Activated CD8-positive, alpha-beta memory T cell treated with anti-CD3 and anti-CD28 coated beads for 36 hours (primary cell): Measurements from ENCODE around the gene WRAP73. TPM values are rescaled to one million over a fixed set of nuclear protein-coding genes. Genes with fewer than 3 reads are reported as not detected.
"Not testable (repeated sequence)": the region's sequence is repeated elsewhere in the genome, so short reads cannot be mapped to it uniquely, and the experiment has no call there.

ENCODE experiments used
- CTCF ChIA-PET: fragments of 350-600 bp; sonication (Branson Sonifier 250); formaldehyde crosslinking; loops from one replicate; lab custom pipeline; 2021; ENCODE audit warnings: antibody characterized with exemption; lab: Charles Lee
- POLR2A ChIA-PET: fragments of 350-600 bp; sonication (Branson Sonifier 250); formaldehyde crosslinking; loops from one replicate; lab custom pipeline; 2021; ENCODE audit warnings: antibody characterized with exemption; lab: Charles Lee
- total RNA-seq, 2 experiments: library from RNA; stranded (reverse); gene quantifications; one replicate each; pipeline ENCODE4 v1.2.3, GENCODE V29; 2021

WRAP73 gene
- total RNA-seq, 2 experiments from 2014 or later: 31.3 to 35.6 TPM

DNA sequence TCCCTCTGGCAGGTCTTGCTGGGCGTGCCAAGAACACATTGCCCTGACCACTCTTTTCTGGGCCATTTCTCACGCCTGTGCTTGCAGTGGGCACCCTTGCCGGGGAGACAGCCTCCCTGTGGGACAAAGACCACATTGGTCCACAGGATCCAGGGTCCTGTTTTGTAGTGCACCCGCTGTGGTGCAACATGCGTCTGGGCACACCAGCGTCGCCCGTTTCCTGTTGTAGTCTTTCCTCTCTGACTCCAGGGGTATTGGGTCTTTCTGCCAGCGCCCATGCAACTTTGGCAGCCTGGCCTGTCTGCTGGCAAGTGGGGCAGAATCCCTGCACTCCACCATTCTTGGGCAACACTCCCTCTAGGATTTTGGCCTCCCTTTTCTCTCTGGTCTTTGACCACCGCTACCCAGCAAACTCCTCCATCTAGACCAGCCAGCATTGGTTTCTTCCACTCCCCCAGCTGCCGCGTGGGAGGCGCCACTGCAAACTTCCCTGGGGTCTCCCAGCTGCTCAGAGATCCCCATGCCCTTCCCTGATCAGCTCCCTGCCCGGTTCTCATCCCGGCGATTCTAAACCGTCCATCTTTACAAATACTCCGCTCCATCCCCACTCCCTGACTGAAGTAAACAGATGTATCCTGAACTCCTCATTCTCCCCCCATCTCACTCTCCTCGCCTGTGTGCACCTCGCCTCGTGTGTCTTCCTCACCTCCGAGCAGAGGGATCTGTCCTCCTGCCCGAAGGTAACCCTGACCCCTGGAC, 26.3 kb downstream of the WRAP73 start:
- ChIA-PET CTCF (interaction anchor here (1.0 to 6.4 kb wide), 3 partner anchors 33 to 170 kb away, joined by 4 to 45 read pairs (median 5); no protein-coding TSS in a partner anchor), POLR2A (no interaction called here)

DNA sequence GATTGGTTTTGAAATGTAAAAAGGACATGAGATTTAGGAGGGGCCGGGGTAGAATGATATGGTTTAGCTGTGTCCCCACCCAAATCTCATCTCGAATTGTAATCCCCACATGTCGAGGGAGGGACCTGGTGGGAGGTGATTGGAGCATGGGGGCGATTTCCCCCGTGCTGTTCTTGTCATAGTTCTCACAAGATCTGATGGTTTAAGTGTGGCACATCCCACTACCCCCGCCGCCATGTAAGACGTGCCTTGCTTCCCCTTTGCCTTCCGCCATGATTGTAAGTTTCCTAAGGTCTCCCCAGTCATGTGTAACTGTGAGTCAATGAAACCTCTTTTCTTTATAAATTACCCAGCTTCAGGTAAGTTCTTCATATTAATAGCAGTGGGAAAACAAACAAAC, 27.8 kb downstream of the WRAP73 start:
- POLR2A ChIA-PET: not testable (repeated sequence)
- CTCF ChIA-PET: interaction anchor here (0.7 to 6.4 kb wide), 4 partner anchors 27 to 180 kb away, joined by 3 to 45 read pairs (median 4); partner anchors contain the start of gene WRAP73

DNA sequence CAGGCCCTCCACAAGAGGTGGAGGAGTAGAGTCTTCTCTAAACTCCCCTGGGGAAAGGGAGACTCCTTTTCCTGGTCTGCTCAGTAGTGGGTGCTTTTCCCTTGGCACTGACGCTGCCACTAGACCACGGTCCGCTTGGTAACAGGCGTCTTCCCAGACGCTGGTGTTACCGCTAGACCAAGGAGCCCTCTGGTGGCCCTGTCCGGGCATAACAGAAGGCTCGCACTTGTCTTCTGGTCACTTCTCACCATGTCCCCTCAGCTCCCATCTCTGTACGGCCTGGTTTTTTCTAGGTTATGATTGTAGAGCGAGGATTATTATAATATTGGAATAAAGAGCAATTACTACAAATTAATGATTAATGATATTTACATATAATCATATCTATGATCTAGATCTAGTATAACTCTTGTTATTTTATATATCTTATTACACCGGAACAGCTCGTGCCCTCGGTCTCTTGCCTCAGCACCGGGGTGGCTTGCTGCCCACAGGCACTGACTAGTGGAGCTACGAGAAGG, 28.7 kb downstream of the WRAP73 start:
- POLR2A ChIA-PET: not testable (repeated sequence)
- CTCF ChIA-PET: interaction anchor here (1.5 to 6.4 kb wide), 8 partner anchors 13 to 180 kb away, joined by 3 to 45 read pairs (median 8); no protein-coding TSS in a partner anchor

DNA sequence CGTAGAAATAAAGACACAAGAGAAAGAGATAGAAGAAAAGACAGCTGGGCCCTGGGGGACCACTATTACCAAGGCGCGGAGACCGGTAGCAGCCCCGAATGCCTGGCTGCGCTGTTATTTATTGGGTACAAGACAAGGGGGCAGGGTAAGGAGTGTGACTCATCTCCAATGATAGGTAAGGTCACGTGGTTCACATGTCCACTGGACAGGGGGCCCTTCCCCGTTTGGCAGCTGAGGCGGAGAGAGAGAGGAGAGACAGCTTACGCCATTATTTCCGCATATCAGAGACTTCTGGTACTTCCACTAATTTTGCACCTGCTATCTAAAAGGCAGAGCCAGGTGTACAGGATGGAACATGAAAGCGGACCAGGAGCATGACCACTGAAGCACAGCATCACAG, 29.2 kb downstream of the WRAP73 start:
- CTCF ChIA-PET: interaction anchor here (1.0 to 6.4 kb wide), 10 partner anchors 13 to 181 kb away, joined by 3 to 45 read pairs (median 8); no protein-coding TSS in a partner anchor
- POLR2A ChIA-PET: no interaction called here

DNA sequence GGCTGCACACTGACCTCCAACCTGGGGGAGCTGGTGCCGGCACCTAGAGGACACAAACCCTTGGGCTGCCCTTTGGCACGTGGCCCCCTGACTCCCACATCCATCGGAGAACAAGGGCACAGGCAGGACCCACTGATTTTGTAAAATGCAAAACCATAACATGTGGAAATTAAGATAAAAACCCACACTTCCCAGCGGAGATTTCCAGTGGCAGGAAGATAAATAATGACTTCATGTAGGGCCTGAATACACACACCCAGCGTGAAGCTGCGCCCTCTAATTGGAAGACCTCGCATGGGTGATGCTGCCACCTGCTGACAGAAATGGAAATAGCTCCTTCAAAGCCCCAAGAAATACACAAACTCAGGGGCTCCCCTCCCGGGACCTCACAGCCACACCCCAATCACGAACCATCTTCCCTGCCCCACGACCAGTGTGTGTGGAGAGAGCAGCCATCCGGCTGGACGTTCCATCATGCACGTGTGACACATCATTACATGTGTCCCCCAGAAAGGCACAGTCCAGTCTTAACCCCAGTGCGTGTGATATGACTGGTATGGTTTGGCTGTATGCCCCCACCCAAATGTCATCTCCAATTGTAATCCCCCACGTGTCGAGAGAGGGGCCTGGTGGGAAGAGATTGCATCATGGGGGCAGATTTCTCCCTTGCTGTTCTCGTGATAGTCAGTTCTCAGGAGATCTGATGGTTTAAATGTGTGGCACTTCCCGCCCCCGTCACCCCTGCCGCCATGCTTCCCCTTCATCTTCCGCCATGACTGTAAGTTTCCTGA, 30.8 kb downstream of the WRAP73 start:
- ChIA-PET POLR2A (interaction anchor here (1.0 kb wide), 1 partner anchor 166 kb away, joined by 4 read pairs; no protein-coding TSS in a partner anchor), CTCF (interaction anchor here (0.7 to 6.4 kb wide), 24 partner anchors 9 to 181 kb away, joined by 3 to 45 read pairs (median 4); no protein-coding TSS in a partner anchor)

DNA sequence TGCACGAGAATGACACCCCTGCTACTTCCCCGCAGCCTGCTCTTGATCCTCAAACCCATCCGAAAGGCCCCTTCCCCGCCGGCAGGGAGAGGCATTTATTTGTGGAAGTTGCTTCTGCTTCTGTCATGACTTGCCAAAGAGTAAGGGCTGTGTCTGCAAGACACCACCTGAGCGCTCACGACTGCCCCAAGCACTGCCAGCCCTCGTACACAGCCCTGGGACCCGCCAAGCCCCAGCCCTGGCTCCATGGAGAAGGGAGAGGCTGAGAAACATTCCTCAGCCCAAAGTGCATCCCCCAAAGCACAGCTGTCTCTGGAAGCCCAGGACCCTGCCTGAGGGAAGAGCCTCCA, 31.4 kb downstream of the WRAP73 start:
- ChIA-PET CTCF (interaction anchor here (0.7 to 6.4 kb wide), 20 partner anchors 8 to 181 kb away, joined by 3 to 45 read pairs (median 4); no protein-coding TSS in a partner anchor), POLR2A (interaction anchor here (1.0 kb wide), 1 partner anchor 165 kb away, joined by 4 read pairs; no protein-coding TSS in a partner anchor)

DNA sequence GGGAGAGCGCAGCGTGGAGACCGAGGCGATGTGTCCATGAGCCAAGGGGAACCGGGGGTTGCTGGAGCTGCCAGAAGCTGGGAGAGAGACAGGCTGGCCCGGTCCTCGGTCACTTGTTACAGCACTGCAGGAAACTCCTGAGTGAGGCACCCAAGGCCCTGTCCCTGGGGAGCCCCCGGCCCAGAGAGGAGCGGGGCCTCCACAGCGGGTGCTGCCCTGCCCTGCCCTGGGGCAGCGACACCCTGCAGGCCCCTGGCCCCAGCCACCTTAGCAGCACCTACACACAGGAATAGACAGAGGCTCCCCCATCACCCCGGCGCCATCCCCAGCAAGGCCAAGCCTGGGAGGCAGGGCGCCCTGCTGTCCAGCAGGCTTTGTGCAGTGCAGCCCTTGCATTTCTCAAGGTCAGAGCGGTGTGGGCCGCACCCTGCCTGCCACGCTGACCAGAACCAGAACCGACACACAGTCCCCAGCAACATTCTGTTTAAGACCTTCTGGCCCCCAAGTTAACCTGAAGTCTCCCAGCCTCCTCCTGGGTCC, 32.0 kb downstream of the WRAP73 start:
- CTCF ChIA-PET: interaction anchor here (1.2 kb wide), 1 partner anchor 127 kb away, joined by 3 read pairs; no protein-coding TSS in a partner anchor
- POLR2A ChIA-PET: no interaction called here

DNA sequence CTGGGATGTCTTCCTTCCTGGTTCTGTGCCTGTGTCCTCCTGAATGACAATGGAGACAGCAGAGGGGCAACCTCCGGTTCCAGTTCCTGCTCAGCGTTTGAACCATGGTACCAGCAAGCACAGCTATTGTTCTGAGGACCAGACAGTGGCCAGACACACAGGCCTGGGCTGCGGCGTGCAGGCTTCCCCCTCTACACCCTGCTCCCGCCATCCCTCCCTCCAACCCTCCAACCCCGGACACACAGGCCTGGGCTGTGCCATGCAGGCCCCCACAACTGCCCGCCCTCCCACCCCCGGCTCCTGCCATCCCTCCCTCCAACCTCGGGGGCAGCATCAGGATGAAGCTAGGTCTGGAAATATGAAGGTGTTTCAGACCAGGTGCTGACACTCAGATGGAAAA, 33.0 kb downstream of the WRAP73 start:
- POLR2A ChIA-PET: no interaction called here
- CTCF ChIA-PET: interaction anchor here (1.2 kb wide), 1 partner anchor 126 kb away, joined by 3 read pairs; no protein-coding TSS in a partner anchor

DNA sequence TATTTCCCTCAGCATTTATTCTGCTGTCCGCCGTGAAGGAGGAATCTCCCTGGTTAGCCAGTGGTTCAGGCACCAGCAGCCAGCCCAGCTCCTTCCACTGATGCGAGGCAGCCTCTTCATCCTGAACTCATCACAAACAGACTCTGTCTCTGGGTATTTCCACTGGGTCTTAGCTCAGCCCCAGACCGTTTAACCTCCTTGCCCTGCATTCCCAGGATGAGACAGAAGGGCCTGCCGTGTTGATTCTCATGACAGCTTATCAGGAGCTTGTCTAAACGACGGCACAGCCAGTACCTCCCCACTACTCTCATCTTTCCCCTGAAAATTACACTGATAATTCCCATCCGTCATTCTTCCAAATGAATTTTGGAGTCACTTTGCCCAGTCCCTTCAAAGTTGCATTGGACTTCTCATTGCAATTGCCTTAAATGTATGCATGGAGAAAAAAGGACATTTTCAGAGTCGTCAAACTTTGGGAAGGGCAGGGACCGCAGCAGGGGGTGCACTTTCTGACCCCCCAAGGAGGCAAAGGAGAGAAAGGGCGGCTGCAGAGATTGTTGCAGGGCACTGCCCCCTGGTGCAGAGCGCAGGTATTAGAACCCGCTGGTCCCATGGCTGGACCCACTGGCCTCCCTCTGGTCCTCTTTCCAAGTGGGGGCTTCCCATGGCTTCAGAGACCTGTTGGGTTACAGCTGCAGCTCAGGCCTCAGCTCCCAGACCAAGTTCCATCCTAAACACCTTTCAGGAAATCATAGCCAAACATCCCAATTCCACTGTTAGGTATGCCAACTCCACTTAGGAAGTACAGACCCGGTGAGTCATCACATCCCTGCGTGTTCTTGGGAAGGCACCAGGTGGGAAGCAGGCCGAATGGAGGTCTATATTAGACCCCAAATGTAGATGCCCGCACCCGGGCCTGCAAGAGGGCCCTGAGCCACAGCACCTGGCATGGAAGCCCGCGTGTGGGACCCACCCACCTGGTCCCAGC, 34.9 kb downstream of the WRAP73 start:
- POLR2A ChIA-PET: no interaction called here
- CTCF ChIA-PET: interaction anchor here (0.6 kb wide), 1 partner anchor 152 kb away, joined by 4 read pairs; no protein-coding TSS in a partner anchor

DNA sequence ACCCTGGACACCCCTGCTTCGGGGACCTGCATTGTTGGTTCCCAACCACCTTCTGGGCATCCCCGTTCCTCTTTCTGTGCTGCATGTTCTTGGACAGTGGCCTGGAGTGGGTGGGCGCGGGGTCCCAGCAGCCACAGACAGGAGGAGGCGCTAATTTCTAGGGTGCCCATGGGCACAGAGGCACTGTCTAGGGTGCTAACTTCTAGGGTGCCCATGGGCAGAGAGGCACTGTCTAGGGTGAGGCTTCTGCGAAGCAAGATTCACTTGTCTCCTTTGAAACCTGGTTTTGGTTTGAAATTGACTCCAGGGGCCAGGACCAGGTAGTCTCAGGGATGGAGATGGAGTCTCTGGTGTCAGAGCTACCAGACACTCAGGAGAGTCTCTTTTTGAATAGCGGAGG, 37.8 kb downstream of the WRAP73 start:
- CTCF ChIA-PET: no interaction called here
- POLR2A ChIA-PET: no interaction called here

DNA sequence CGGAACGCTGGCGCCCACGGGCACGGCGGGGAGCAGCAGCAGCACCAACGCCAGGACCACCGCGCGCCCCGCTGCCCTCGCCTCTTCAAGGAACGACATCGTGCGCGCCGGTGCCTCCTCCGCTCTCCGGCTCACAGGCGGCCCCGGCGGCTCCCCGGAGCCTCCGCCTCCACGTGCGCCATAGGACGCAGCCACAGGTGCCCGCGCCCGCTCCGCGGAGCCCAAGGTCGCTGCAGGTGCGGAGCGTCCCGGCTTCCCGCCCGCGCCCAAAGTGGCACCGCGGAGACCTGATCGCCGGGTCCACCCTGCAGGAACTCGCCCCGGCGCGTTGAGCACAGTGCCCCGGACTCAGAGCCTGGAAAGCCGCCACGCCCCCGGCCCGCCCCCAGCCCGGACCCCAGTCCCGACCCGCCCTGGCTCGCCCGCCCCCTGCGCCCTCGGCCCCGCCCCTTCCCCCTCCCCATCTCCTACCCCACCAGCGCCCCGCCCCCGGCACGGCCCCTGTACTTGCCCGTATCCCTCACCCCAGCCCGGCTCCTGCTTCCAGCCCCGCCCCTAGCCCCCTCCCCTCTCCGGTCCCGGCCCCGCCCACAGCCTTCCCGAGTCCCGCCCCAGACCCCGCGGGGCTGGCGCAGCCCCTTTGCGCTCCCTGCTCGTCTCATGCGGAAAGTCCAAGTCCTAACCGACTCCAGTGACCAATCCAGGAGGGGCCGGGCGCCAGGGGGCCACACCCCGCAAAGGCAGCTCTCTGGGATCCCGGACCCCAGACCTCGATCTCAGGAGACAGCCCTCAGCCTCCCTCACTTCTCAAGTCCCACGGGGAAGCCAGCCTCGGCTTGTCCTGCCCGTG, 38.5 kb downstream of the WRAP73 start, which contains the start of gene MEGF6:
Gene MEGF6 (minus strand): TSS at position 339 of the 850 bp plus-strand sequence. CDS start 240 bp downstream, at position 99.
- POLR2A ChIA-PET: no interaction called here
- CTCF ChIA-PET: no interaction called here

DNA sequence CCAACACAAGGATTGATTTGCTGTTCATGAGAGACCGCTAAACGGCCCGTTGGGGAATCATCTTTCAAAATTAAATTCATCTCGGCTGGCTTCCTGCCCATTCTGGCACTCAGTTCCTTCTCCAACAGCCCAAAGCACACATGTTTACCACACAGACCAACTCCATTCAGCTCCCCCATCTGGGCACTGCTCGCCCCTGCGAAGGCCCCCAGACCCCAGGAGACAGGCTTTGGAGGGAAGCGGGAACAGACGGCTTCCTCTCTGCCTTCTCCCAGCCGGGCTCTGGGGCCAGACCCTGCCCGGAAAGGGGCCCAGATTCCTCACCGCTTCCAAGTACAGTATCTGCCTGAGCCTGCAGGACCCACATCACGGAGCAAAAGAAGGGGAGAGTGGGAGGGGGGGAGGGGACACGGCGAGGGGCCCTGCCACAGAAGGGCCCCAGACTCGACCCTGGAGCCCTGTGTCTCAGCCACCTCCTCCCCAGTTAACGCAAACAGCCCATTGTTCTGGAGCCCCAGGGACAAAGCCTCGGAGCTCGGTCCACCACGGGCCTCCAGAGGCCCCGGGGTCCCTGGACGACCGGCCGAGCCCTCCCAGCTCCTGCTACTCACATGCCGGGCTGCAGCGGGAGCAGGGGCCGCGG, 39.3 kb downstream of the WRAP73 start:
- CTCF ChIA-PET: interaction anchor here (1.2 kb wide), 1 partner anchor 9 kb away, joined by 4 read pairs; no protein-coding TSS in a partner anchor

DNA sequence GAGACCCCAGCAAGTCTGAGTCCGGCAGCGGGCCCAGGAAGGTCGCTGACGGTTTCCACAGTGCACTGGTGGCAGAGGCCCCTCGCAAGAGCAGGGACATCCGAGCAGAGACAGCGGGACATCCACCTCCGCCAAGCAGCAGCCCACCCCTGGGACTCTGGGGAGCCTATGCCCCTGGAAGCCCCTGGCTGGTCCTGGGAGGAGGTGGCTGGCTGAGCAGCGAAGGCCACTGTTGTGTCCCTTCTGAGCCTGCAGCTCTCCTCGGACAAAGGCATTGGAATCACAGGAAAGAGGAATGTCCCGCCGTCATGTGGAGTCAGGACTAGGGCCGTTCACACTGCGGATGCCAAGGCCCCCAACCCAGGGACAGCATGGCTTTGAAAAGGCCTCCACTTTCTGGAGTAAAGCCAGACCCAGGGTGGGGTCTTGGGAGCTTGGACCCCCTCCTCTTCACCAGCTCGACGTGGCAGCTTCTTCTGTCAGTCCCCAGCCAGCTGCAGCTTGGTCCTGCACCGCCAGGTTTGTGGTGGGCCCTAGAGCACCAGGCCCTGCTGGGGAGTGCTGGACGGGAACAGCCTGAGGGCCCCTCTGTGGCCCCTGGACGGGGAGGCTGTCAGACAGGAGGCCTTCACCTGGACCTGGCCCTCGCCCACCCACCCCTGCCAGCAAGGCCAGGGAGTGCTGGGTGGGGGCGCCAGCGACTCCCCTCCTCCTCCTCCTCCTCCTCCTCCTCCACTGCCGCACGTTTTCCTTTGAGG, 40.0 kb downstream of the WRAP73 start:
- CTCF ChIA-PET: interaction anchor here (1.2 kb wide), 1 partner anchor 10 kb away, joined by 4 read pairs; no protein-coding TSS in a partner anchor
- POLR2A ChIA-PET: no interaction called here

More for the DNA sequence above, 39.3 kb downstream of the WRAP73 start:
- POLR2A ChIA-PET: no interaction called here

DNA sequence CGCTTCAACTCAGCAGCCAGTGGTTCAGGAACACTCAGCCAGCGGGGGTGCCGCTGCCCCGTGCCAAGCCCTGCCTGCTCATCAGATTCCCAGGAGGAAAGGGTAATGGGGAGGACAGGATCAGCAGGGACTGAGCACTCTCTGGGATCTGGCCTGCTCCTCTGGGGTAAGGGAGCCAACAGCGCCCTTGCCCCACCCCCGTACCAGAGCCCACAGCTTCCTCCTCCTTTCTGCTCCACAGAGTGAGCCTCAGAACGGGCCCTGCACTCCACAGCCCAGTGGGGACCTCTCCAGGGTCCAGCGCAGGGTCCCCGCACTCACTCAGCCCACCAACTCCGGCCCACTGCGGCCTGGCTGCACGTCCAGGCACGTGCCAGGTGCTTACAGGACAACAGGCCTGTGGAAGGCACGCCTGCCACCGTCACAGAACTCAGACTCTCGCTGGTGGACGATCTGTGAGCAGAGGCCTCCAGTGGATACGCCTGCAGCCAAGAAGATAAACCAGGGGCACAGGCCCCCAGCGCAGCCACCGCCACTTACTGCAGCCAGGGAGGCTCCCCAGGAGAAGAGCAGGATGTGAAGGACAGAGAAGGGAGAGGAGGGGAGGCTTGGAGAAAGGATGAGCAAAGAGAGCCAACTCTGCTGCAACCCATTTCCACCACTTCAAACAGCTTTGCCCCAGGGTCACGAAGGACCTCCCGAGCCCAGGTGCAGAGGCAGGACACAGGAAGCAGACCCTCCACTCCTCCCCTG, 40.7 kb downstream of the WRAP73 start:
- POLR2A ChIA-PET: no interaction called here
- CTCF ChIA-PET: interaction anchor here (1.2 kb wide), 1 partner anchor 10 kb away, joined by 4 read pairs; no protein-coding TSS in a partner anchor

DNA sequence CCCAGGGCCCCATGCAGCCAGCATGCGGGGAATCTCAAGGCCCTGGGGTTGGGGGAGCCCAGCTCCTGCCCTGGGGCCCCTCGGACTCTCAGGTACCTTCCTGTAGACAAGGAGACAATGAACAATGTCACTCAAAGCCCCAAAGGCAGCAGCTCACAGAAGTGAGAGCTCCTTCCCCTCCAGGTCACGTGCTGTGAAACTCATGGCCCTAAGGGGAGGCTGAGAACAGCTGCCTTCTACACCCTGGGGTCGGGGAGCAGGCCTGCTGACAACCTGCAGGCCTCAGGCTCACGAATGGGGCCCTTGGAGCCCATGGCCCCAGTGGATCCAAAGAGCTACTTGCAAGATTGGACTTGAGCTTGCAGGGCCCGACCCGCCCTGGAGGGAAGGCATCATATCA, 41.7 kb downstream of the WRAP73 start:
- ChIA-PET POLR2A (no interaction called here), CTCF (interaction anchor here (1.3 to 1.7 kb wide), 2 partner anchors 12 to 155 kb away, joined by 3 to 5 read pairs; no protein-coding TSS in a partner anchor)
